A673 (cell line): ENCODE measurements around the gene PPIL6.

Experiments
- CTCF ChIP-seq: fragments of 300-800, 200-600 bp; sonication (generic); conservative IDR thresholded peaks from 2 replicates; pipeline ENCODE4 v1.5.1; 2017; ENCODE audit warnings: low read depth, mild to moderate bottlenecking, antibody characterized with exemption, low read length, moderate library complexity, mixed read lengths
- EZH2 ChIP-seq: fragments of 200-600 bp; sonication (generic); IDR thresholded peaks from 2 replicates; pipeline ENCODE4 v1.6.1; 2017; ENCODE audit warnings: borderline replicate concordance, low read depth, mild to moderate bottlenecking, mixed read lengths, antibody characterized with exemption, low read length; ENCODE audit not compliant: poor library complexity, severe bottlenecking

GRCh38 chr6:109373762-109374161 is 66.7 kb downstream of the PPIL6 start:
- TF ChIP-seq CTCF, result no peak
- no peak for TF ChIP-seq EZH2
